ENCODE data around the gene S100G. TPM values are rescaled to one million over a fixed set of nuclear protein-coding genes. Genes with fewer than 3 reads are reported as not detected.
"Not testable (repeated sequence)": the region's sequence is repeated elsewhere in the genome, so short reads cannot be mapped to it uniquely, and the experiment has no call there.

The S100G gene
- total RNA-seq, 4 donors from 2014 or later, result not detected

GRCh38 chrX:16618422-16618821, 31.5 kb upstream of the S100G start:
- Histone ChIP-seq H3K9me3 (no peaks in the 10 kb centered on the region), H3K36me3 (no peaks in the 10 kb centered on the region), H3K4me1 (no peaks in the 10 kb centered on the region), H3K4me3 (replicated peaks in 1 of 3) (no peak overlapping the region), H3K27me3 (no peaks in the 10 kb centered on the region), H3K27ac (no peak overlapping the region)
- no peak for DNase-seq
- WGBS, 2 donors, result 96 to 100% methylated on average over 1 of the region's 1 CpG
- TF ChIP-seq POLR2A (IDR thresholded peaks at IDR 0.05), result no peak
- no peak for TF ChIP-seq CTCF (IDR thresholded peaks at IDR 0.05)
- intact Hi-C loops (cut with DNase I), result no loop called here

- Histone ChIP-seq H3K9me3 (no peaks in the 10 kb centered on the region), H3K36me3 (no peaks in the 10 kb centered on the region), H3K27me3 (no peaks in the 10 kb centered on the region), H3K4me3 (replicated peaks in 1 of 3) (no peak overlapping the region), H3K4me1 (no peaks in the 10 kb centered on the region), H3K27ac (no peak overlapping the region)
- TF ChIP-seq CTCF (IDR thresholded peaks at IDR 0.05), result no peak
- TF ChIP-seq POLR2A (IDR thresholded peaks at IDR 0.05), result no peak
- 100% methylated on average over 2 of the region's 2 CpGs for WGBS, 2 donors
- intact Hi-C loops (cut with DNase I), result no loop called here
- no peak for DNase-seq
These were observed 30.9 kb upstream of the S100G start for GRCh38 chrX:16619024-16619423.

- DNase-seq; H3K36me3 ChIP-seq; H3K27me3 ChIP-seq; H3K4me3 ChIP-seq (replicated peaks in 1 of 3); H3K4me1 ChIP-seq; intact Hi-C loops (cut with DNase I); H3K27ac ChIP-seq; H3K9me3 ChIP-seq: not testable (repeated sequence)
- WGBS, 2 donors, result 61 to 66% methylated on average over 6 of the region's 6 CpGs
These were observed 21.4 kb upstream of the S100G start for GRCh38 chrX:16628511-16628910.

- TF ChIP-seq POLR2A (IDR thresholded peaks at IDR 0.05), result no peak
- TF ChIP-seq CTCF (IDR thresholded peaks at IDR 0.05), result no peak
- Histone ChIP-seq H3K4me1 (no peaks in the 10 kb centered on the region), H3K9me3 (no peaks in the 10 kb centered on the region), H3K4me3 (replicated peaks in 1 of 3) (no peak overlapping the region), H3K27ac (no peak overlapping the region), H3K36me3 (no peaks in the 10 kb centered on the region), H3K27me3 (no peaks in the 10 kb centered on the region)
- 74 to 86% methylated on average over 12 to 17 of the region's 17 CpGs for WGBS, 2 donors
- intact Hi-C loops (cut with DNase I), result no loop called here
- no peak for DNase-seq
These were observed 20.9 kb upstream of the S100G start for GRCh38 chrX:16628946-16629595.

- Histone ChIP-seq H3K4me3 (replicated peaks in 1 of 3) (no peak overlapping the region), H3K4me1 (no peaks in the 10 kb centered on the region), H3K36me3 (no peaks in the 10 kb centered on the region), H3K27me3 (no peaks in the 10 kb centered on the region), H3K9me3 (no peaks in the 10 kb centered on the region), H3K27ac (no peak overlapping the region)
- 50 to 72% methylated on average over 4 of the region's 4 CpGs for WGBS, 2 donors
- DNase-seq, result no peak
- intact Hi-C loops (cut with DNase I), result no loop called here
- TF ChIP-seq CTCF (IDR thresholded peaks at IDR 0.05) (no peak), POLR2A (IDR thresholded peaks at IDR 0.05) (no peak)
These were observed 20.0 kb upstream of the S100G start for GRCh38 chrX:16629909-16630308.
